Measurements from ENCODE around the gene TFIP11. TPM values are rescaled to one million over a fixed set of nuclear protein-coding genes. Genes with fewer than 3 reads are reported as not detected.

TFIP11 gene
- total and polyA plus RNA-seq, 2 of the 8 experiments (the other 6 are each of a cell fraction or from before 2014, with no cell fraction given), result 18.1 to 28.3 TPM

DNA sequence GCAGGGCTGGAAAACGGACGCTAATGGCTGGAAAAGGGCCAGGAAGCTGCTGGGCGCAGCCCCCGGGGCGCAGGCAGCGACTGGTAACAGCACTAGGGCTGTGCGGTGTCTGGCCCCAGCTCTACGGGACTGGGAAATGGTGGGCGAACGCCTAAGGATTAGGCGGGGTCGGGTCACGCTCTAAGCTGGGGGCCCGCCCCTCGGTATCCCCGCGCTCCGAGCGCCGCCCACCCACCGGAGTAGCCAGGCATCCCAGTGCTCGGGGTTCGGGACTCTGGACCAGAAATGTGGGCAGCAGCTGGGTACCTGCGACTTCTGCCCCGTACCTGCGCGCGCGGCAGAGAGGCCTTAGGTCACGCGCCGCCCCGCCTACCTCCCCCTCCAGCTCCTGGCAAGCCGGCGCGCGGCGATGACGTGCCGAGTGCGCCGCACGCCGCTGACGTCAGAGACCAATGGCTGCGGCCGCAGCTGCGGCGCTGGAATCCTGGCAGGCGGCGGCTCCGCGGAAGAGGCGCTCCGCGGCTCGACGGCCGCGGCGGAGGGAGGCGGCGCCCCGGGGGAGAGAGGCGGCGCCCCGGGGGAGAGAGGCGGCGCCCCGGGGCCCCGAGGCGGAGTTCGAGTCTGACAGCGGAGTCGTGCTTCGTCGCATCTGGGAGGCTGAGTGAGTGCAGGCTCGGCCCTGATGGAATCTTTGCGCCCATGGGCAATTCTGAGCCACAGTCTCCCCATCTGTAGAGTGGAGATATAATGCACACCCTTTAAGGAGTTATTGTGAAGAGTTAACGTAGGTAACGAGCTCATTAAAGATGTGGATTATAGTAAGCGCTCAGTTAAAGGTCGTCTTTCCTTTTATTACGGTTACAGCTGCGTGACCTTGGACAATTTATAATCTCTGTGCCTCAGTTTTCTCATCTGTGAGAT is 28.6 kb downstream of the TFIP11 start, which contains the start of the genes HPS4 and SRRD:
Gene HPS4 (minus strand): TSS at position 345 of the 921 bp plus-strand sequence. CDS start 2,021 bp downstream, outside the sequence.
Gene SRRD (plus strand): TSS at position 439 of the 921 bp plus-strand sequence. CDS start 14 bp downstream, at position 453.
- no peak within 1 kb of the TSS for H2BK120ac ChIP-seq (replicated peaks; ENCODE audit: low read depth, low read length)
- peak within 1 kb of the TSS; percentile 13; the same call in 1 of the 2 replicates for H3K18ac ChIP-seq (ENCODE audit: extremely low read depth, low read length)
- H2BK15ac ChIP-seq (ENCODE audit: low read length), result no peak within 1 kb of the TSS
- no peaks in the 10 kb centered on the region for H3K9me3 ChIP-seq (ENCODE audit: insufficient read depth in 2 of 2, low read depth in 1 of 2, low read length in 1 of 2)
- peak within 1 kb of the TSS; percentile 99 for H4K8ac ChIP-seq (ENCODE audit: extremely low read depth, insufficient read depth, low read length)
- H3K23me2 ChIP-seq (ENCODE audit: low read depth, low read length), result peaks cover 11% of the 10 kb centered on the region
- ChIA-PET POLR2A (ENCODE audit: partially characterized antibody) (interaction anchor here (0.6 to 3.3 kb wide), 27 partner anchors 8 to 189 kb away, joined by 3 to 27 read pairs (median 4); partner anchors contain the start of gene TFIP11), CTCF (ENCODE audit: partially characterized antibody) (interaction anchor here (0.6 to 1.5 kb wide), 9 partner anchors 18 to 192 kb away, joined by 3 to 6 read pairs (median 4); no protein-coding TSS in a partner anchor)
- H3K79me2 ChIP-seq (ENCODE audit: control insufficient read depth in 1 of 2, insufficient read depth in 2 of 2, low read length in 2 of 2), result peaks cover 12 to 62% of the 10 kb centered on the region in 2 experiments
- peak within 1 kb of the TSS; percentile 86 to 90 (median 88) for H3K9ac ChIP-seq (replicated peaks in 1 of 4; ENCODE audit: extremely low read depth in 1 of 4, low read depth in 3 of 4, low read length in 3 of 4)
- no peak within 1 kb of the TSS for H2BK20ac ChIP-seq (ENCODE audit: low read length)
- no peak within 1 kb of the TSS for H3K4ac ChIP-seq (replicated peaks; ENCODE audit: insufficient read length, low read depth, low read length)
- 3% methylated on average over 69 of the region's 85 CpGs; no CpG with 5 or more reads in 1 of the 2 experiments for WGBS, 2 experiments (ENCODE audit: extremely low coverage in 1 of 2, insufficient coverage in 1 of 2, insufficient read length in 1 of 2, insufficient replicate concordance in 2 of 2, low coverage in 1 of 2, low lambda C conversion rate in 2 of 2, missing lambda C conversion rate in 1 of 2)
- H3K4me1 ChIP-seq (replicated peaks in 1 of 4; ENCODE audit: control insufficient read depth in 3 of 4, insufficient read depth in 4 of 4, low read length in 3 of 4), result peaks cover 0 to 14% (median 6%) of the 10 kb centered on the region in 4 experiments; a peak in 5 of 7 replicates
- H4K5ac ChIP-seq (ENCODE audit: insufficient read length, low read depth, low read length), result peak within 1 kb of the TSS; percentile 85
- DNase-seq (ENCODE audit: low read depth in 1 of 2, low spot score in 2 of 2), result peak; percentile 62 to 96
- peaks cover 7 to 11% (median 11%) of the 10 kb centered on the region in 4 experiments for H3K36me3 ChIP-seq (ENCODE audit: control insufficient read depth in 2 of 4, insufficient read depth in 4 of 4, low read length in 3 of 4)
- H4K20me1 ChIP-seq (replicated peaks in 1 of 2; ENCODE audit: control insufficient read depth in 1 of 2, insufficient read depth in 2 of 2, low read length in 2 of 2), result peaks cover 0 to 2% of the 10 kb centered on the region in 2 experiments
- H2BK12ac ChIP-seq (ENCODE audit: low read depth, low read length), result no peak within 1 kb of the TSS
- H3K27me3 ChIP-seq (replicated peaks in 1 of 4; ENCODE audit: control insufficient read depth in 3 of 4, extremely low read depth in 1 of 4, insufficient read depth in 3 of 4, low read length in 3 of 4), result no peaks in the 10 kb centered on the region; a peak in 1 of 7 replicates
- peak within 1 kb of the TSS; percentile 87 to 96 for H3K4me2 ChIP-seq (ENCODE audit: insufficient read depth in 1 of 2, low read depth in 2 of 2, low read length in 2 of 2)
- peak within 1 kb of the TSS; percentile 76 for H3K27ac ChIP-seq (ENCODE audit: low read depth, low read length)
- peak within 1 kb of the TSS; percentile 71 for H4K91ac ChIP-seq (replicated peaks; ENCODE audit: insufficient read length, low read length)
- no peak within 1 kb of the TSS for H3K14ac ChIP-seq (ENCODE audit: insufficient read length)
- FAIRE-seq, result no peak
- H3K56ac ChIP-seq (replicated peaks; ENCODE audit: insufficient read length, low read depth, low read length), result peak within 1 kb of the TSS; percentile 78
- peaks cover 6% of the 10 kb centered on the region; the same call in 1 of the 2 replicates for H3K79me1 ChIP-seq (ENCODE audit: low read depth, low read length)
- H3K23ac ChIP-seq (ENCODE audit: insufficient read length), result no peak within 1 kb of the TSS
- H2AFZ ChIP-seq (ENCODE audit: low read length), result peak within 1 kb of the TSS; percentile 33
- H3K4me3 ChIP-seq (ENCODE audit: extremely low read depth in 1 of 4, insufficient read depth in 2 of 4, low read depth in 3 of 4, low read length in 4 of 4), result peak within 1 kb of the TSS; percentile 77 to 99 (median 90)
- peak within 1 kb of the TSS; percentile 41 for H2BK5ac ChIP-seq (ENCODE audit: low read depth, low read length)
- no peak within 1 kb of the TSS for H2AK5ac ChIP-seq (ENCODE audit: low read depth, low read length)
- TF ChIP-seq POU5F1 (IDR thresholded peaks at IDR 0.05; ENCODE audit: low read depth, low read length) (0 out of 2 replicates have a peak, but pooled peaks have one; percentile 35), ASH2L (IDR thresholded peaks at IDR 0.05; ENCODE audit: low read length) (peak; percentile 93), TAF7 (optimal IDR thresholded peaks at IDR 0.05; ENCODE audit: borderline replicate concordance, low read depth, low read length) (peak; percentile 87), NANOG (IDR thresholded peaks at IDR 0.05; ENCODE audit: insufficient read depth, low read depth, low read length, poor library complexity, severe bottlenecking) (peak; percentile 41), BRCA1 (IDR thresholded peaks at IDR 0.05; ENCODE audit: low read depth, low read length) (no peak), JUND (IDR thresholded peaks at IDR 0.05; ENCODE audit: low read length) (peak; percentile 69; the same call in 1 of the 2 replicates), EGR1 (IDR thresholded peaks at IDR 0.05; ENCODE audit: borderline replicate concordance, low read depth, low read length) (peak; percentile 52; the same call in 1 of the 2 replicates), PHF8 (conservative IDR thresholded peaks at IDR 0.05; ENCODE audit: low read depth, low read length) (peak; percentile 92), CREB1 (IDR thresholded peaks at IDR 0.05) (peak; percentile 99), KDM1A (IDR thresholded peaks at IDR 0.05; ENCODE audit: borderline replicate concordance, low read length) (peak; percentile 100), MAFK (IDR thresholded peaks at IDR 0.05; ENCODE audit: low read depth, low read length) (no peak)
